ENCODE data around the gene DDX1. TPM values are rescaled to one million over a fixed set of nuclear protein-coding genes. Genes with fewer than 3 reads are reported as not detected.
"Not testable (repeated sequence)": the region's sequence is repeated elsewhere in the genome, so short reads cannot be mapped to it uniquely, and the experiment has no call there.

The DDX1 gene
- total and polyA plus RNA-seq, 2 donors from 2014 or later: 84.0 to 90.0 TPM

DNA sequence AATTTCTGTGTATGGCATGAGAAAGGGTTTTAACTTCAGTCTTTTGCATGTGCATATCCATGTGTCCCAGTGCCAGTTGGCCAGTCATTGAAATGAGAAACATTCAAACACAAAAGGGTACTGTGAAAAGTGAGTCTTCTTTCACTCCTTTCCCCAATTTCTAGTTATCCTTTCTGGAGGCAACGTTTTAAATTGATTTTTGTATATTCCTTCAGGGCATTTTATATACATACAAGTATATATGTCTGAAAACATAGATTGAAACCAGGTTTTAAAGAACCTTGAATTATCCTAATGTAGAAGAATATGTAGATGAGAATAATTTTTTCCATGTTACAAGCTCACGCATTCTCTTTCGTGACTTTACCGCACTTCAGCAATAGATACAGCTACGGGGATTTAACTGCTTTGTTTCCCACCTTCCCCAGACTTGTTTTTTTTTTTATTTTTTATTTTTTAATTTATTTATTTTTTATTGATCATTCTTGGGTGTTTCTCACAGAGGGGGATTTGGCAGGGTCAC lies 18.8 kb downstream of the DDX1 start:
- DNase-seq (no peak), FAIRE-seq (no peak)
- H3K9me3 ChIP-seq (ENCODE audit: control insufficient read depth in 2 of 3, insufficient read depth in 1 of 3, low read length in 3 of 3): no peaks in the 10 kb centered on the region
- no peak overlapping the region for H3K4me3 ChIP-seq (ENCODE audit: low read length in 3 of 3)
- intact Hi-C loops (cut with DNase I): no loop called here
- H3K9ac ChIP-seq (ENCODE audit: low read length in 3 of 3): no peak overlapping the region
- TF ChIP-seq, protein P1, sequence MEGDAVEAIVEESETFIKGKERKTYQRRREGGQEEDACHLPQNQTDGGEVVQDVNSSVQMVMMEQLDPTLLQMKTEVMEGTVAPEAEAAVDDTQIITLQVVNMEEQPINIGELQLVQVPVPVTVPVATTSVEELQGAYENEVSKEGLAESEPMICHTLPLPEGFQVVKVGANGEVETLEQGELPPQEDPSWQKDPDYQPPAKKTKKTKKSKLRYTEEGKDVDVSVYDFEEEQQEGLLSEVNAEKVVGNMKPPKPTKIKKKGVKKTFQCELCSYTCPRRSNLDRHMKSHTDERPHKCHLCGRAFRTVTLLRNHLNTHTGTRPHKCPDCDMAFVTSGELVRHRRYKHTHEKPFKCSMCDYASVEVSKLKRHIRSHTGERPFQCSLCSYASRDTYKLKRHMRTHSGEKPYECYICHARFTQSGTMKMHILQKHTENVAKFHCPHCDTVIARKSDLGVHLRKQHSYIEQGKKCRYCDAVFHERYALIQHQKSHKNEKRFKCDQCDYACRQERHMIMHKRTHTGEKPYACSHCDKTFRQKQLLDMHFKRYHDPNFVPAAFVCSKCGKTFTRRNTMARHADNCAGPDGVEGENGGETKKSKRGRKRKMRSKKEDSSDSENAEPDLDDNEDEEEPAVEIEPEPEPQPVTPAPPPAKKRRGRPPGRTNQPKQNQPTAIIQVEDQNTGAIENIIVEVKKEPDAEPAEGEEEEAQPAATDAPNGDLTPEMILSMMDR (IDR thresholded peaks at IDR 0.05; ENCODE audit: borderline replicate concordance, extremely low read depth, insufficient read depth): no peak
- H3K27me3 ChIP-seq (ENCODE audit: control insufficient read depth, insufficient read depth, low read length): no peaks in the 10 kb centered on the region
- peaks cover 11 to 35% (median 15%) of the 10 kb centered on the region in 3 donors for H3K36me3 ChIP-seq (ENCODE audit: control insufficient read depth in 2 of 3, insufficient read depth in 3 of 3, low read length in 3 of 3)
- no peaks in the 10 kb centered on the region for H3K4me1 ChIP-seq (ENCODE audit: control insufficient read depth in 2 of 3, insufficient read depth in 2 of 3, low read depth in 1 of 3, low read length in 3 of 3)
- H3K27ac ChIP-seq (ENCODE audit: low read depth in 2 of 2, low read length in 2 of 2): no peak overlapping the region

DNA sequence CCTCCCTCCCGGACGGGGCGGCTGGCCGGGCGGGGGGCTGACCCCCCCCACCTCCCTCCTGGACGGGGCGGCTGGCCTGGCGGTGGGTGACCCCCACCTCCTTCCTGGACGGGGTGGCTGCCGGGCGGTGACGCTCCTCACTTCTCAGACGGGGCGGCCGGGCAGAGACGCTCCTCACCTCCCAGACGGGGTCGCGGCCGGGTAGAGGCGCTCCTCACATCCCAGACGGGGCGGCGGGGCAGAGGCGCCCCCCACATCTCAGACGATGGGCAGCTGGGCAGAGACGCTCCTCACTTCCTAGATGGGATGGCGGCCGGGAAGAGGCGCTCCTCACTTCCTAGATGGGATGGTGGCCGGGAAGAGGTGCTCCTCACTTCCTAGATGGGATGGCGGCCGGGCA lies 20.4 kb downstream of the DDX1 start:
- not testable (repeated sequence) for FAIRE-seq, DNase-seq

DNA sequence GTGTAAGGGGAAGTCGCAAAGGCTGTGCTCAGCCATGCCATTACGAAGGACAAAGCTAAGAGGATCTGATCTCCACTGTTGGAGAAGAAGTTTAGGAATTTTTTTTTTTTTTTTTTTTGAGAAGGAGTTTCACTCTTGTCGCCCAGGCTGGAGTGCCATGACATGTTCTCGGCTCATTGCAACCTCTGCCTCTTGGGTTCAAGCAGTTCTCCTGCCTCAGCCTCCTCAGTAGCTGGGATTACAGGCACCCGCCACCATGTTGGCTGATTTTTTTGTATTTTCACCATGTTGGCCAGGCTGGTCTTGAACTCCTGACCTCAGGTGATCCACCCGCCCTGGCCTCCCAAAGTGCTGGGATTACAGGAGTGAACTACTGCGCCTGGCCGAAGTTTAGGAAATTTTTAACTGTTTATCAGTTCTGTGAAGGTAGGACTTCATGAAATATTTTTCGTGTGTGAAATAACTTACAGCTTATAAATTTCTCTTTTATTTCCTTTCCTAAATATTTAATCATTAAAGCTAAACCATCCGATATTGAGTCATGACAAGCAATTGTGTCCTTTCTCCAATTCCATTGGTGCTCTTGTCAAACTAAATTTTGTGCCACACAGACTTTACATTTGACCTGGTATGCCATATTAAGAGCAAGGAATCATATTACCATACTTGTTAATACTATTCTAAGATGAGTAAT lies 22.2 kb downstream of the DDX1 start:
- DNase-seq: no peak
- Histone ChIP-seq H3K4me3 (ENCODE audit: low read length in 3 of 3) (no peak overlapping the region), H3K9me3 (ENCODE audit: control insufficient read depth in 2 of 3, insufficient read depth in 1 of 3, low read length in 3 of 3) (no peaks in the 10 kb centered on the region), H3K9ac (ENCODE audit: low read length in 3 of 3) (no peak overlapping the region), H3K27me3 (ENCODE audit: control insufficient read depth, insufficient read depth, low read length) (no peaks in the 10 kb centered on the region), H3K36me3 (ENCODE audit: control insufficient read depth in 2 of 3, insufficient read depth in 3 of 3, low read length in 3 of 3) (peaks cover 4 to 18% (median 12%) of the 10 kb centered on the region in 3 donors), H3K4me1 (ENCODE audit: control insufficient read depth in 2 of 3, insufficient read depth in 2 of 3, low read depth in 1 of 3, low read length in 3 of 3) (no peaks in the 10 kb centered on the region), H3K27ac (ENCODE audit: low read depth in 2 of 2, low read length in 2 of 2) (no peak overlapping the region)
- TF ChIP-seq, protein P1 (IDR thresholded peaks at IDR 0.05; ENCODE audit: borderline replicate concordance, extremely low read depth, insufficient read depth): no peak
- no peak for FAIRE-seq
- intact Hi-C loops (cut with DNase I): no loop called here

More for the DNA sequence above, 20.4 kb downstream of the DDX1 start:
- intact Hi-C loops (cut with DNase I); H3K9ac ChIP-seq (ENCODE audit: low read length in 3 of 3); H3K4me1 ChIP-seq (ENCODE audit: control insufficient read depth in 2 of 3, insufficient read depth in 2 of 3, low read depth in 1 of 3, low read length in 3 of 3); H3K4me3 ChIP-seq (ENCODE audit: low read length in 3 of 3); H3K9me3 ChIP-seq (ENCODE audit: control insufficient read depth in 2 of 3, insufficient read depth in 1 of 3, low read length in 3 of 3); H3K27ac ChIP-seq (ENCODE audit: low read depth in 2 of 2, low read length in 2 of 2); H3K27me3 ChIP-seq (ENCODE audit: control insufficient read depth, insufficient read depth, low read length): not testable (repeated sequence)
- peaks cover 6 to 24% (median 11%) of the 10 kb centered on the region in 3 donors for H3K36me3 ChIP-seq (ENCODE audit: control insufficient read depth in 2 of 3, insufficient read depth in 3 of 3, low read length in 3 of 3)

DNA sequence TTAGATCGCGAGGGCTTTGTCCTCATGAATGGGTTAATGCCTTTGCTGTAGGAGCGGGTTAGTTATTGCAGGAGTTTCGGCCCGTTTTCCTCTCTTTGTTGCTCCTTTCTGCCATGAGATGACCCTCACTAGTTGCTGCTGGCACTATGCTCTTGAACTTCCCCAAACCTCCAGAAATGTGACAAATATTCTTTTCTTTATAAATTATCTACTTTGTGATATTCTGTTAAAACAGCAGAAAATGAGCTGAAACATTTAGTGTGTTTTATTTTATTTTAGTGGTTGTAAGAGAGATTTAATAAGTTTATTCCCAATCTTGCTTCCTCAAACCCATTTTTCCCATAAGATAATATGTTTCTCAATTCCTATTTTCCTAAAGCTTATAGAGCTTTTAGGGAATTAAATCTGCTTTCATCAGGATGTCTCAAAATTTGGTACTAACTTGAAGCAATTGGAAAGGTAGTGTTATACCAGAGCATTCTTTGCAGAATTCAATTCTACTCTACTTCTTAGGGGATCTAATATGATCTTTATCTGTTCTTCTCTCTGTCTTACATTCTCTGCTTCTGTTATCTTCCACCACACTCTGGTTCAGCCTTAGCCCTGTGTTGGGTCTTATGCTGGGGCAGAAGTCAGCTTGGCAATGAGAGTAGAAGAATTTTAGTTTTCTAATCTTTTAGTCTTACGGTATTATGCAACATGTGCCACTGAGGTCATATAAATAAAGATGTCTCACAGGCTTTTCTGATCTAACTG lies 23.1 kb downstream of the DDX1 start:
- no peak overlapping the region for H3K4me3 ChIP-seq (ENCODE audit: low read length in 3 of 3)
- no peak overlapping the region for H3K9ac ChIP-seq (ENCODE audit: low read length in 3 of 3)
- H3K27ac ChIP-seq (ENCODE audit: low read depth in 2 of 2, low read length in 2 of 2): no peak overlapping the region
- H3K9me3 ChIP-seq (ENCODE audit: control insufficient read depth in 2 of 3, insufficient read depth in 1 of 3, low read length in 3 of 3): no peaks in the 10 kb centered on the region
- FAIRE-seq (no peak), DNase-seq (no peak)
- intact Hi-C loops (cut with DNase I): no loop called here
- TF ChIP-seq, protein P1 (IDR thresholded peaks at IDR 0.05; ENCODE audit: borderline replicate concordance, extremely low read depth, insufficient read depth): no peak
- peaks cover 4 to 12% (median 11%) of the 10 kb centered on the region in 3 donors for H3K36me3 ChIP-seq (ENCODE audit: control insufficient read depth in 2 of 3, insufficient read depth in 3 of 3, low read length in 3 of 3)
- no peaks in the 10 kb centered on the region for H3K4me1 ChIP-seq (ENCODE audit: control insufficient read depth in 2 of 3, insufficient read depth in 2 of 3, low read depth in 1 of 3, low read length in 3 of 3)
- H3K27me3 ChIP-seq (ENCODE audit: control insufficient read depth, insufficient read depth, low read length): no peaks in the 10 kb centered on the region

Measured in kidney (tissue), 14 donors.